HG03460 (cell line): Measurements from ENCODE around the gene ADCY9.
"Not testable (repeated sequence)": the region's sequence is repeated elsewhere in the genome, so short reads cannot be mapped to it uniquely, and the experiment has no call there.

Experiments used
- ATAC-seq: cut with Tn5 transposase; IDR thresholded peaks from one replicate; pipeline ENCODE4 v1.9.1; 2021; ENCODE audit not compliant: unreplicated experiment

The ADCY9 gene

DNA sequence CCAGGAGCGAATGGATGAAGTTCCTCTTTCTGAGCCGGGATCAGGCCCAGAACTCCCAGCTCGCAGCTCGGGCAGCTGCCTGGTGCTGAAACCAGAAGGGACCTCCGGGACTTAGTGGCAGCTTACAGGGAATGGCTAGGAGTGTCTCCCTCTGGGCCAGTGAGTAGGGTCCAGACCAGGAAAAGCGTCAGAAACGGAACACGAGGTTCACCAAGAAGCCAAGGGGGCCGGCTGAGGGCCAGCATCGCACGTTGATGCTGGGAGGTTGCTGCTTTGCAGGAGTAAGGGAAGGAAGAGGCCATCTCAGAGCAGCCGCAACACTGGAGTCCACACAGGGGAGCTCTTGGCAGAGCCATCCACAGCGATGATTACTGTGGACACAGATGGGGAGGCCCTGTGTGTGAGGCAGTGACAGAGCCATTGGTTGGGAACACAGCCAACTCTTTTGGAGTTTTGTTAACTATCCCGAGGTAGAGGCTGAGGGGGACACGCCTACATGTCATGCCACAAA lies 161.8 kb downstream of the ADCY9 start:
- ATAC-seq: no peak

DNA sequence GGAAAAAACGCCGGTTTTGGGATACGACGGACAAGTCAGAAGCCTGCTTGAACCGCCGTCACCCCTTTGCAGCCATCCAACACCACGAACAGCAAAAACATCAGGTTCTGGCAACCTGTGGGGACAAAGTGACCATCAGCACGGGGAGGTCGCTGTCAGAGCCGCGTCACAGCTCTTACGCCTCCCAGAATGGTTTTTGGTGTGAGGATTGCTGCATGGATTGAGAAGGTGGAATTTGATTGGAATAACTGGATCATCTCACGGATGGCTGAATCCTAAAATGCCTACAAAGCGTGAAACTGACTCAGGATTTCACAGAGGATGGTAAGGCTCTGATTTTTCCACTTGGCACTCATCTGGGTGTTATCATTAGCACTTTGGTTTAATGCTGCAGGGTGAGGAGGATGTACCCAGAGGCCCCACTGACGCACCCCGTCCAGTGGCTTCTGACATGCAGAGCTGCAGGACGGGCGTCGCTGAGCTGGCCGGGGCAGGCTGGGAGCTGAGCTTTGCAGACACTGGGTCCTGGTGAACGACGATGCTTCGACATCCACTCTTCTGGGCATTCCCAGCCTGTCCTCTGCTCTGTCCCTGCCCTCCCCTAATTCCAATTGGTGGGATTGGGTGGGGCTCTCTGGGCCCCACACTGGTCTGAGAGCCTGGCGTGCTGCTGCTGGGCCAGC lies 162.4 kb downstream of the ADCY9 start:
- no peak for ATAC-seq

DNA sequence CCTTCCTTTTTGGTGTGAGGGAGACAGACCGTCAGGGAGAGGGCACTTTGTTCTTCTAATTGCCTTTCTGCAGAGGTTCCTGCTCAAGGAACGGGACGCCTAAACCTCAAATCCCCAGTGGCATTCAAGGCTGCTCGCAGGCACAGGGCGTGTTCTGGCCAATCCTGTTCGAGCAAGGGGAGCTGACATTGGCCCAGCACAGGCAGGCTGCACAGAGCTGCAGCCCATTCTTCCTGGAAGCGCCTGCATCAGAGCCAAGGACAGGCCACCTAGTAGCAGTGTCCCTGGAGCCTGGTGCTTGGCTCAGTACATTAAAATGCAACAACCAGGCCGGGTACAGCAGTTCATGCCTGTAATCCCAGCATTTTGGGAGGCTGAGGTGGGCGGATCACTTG lies 163.5 kb downstream of the ADCY9 start:
- ATAC-seq: no peak

DNA sequence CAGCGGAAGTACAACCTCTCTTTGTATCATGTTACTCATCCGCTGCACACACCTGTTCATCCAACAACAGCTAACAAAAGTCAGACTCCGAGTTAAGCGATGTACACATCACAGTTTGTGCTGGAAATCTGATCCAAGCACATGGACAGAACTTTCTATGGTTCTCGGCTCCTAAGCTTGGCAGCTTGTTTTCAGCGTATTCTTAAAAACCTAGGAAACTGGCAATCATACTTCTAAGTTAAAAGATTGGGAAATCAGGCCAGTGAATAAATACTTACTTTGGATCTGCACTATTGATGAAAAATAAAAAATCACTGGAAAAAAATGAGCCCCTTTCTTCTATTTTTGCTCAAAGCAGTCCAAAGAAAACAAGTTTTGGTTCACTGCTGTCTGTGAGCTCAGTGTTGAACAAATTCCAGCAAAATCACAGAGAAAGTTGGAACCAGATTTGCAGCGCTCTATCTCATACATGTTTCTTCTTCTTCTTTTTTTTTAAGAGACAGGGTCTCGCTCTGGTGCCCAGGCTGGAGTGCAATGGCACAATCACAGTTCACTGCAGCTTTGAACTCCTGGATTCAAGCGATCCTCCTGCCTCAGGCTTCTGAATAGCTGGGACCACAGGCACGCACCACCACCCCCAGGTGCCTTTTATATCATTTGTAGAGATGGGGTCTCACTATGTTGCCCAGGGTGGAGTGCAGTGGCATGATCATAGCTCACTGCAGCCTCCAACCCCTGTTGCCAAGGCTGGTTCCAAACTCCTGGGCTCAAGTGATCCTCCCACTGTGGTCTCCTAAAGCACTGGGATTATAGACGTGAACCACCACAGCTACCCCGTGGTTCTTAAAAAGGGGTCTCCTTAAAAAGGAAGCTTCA lies 164.1 kb downstream of the ADCY9 start:
- no peak for ATAC-seq

DNA sequence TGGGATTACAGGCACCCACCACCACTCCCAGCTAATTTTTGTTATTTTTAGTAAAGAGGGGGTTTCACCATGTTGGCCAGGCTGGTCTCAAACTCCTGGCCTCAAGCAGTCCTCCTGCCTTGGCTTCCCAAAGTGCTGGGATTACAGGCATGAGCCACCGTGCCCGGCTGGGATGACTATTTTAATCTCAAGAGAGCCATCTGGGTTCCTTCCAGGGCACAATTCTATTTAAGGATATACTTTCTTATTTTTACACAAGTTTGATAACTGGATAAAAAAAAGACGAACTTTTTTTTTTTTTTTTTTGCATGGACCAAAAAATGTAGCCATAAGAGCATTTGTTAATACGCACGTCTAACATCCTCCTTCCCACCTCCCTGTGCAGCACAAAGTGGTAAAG lies 164.9 kb downstream of the ADCY9 start:
- ATAC-seq: not testable (repeated sequence)

DNA sequence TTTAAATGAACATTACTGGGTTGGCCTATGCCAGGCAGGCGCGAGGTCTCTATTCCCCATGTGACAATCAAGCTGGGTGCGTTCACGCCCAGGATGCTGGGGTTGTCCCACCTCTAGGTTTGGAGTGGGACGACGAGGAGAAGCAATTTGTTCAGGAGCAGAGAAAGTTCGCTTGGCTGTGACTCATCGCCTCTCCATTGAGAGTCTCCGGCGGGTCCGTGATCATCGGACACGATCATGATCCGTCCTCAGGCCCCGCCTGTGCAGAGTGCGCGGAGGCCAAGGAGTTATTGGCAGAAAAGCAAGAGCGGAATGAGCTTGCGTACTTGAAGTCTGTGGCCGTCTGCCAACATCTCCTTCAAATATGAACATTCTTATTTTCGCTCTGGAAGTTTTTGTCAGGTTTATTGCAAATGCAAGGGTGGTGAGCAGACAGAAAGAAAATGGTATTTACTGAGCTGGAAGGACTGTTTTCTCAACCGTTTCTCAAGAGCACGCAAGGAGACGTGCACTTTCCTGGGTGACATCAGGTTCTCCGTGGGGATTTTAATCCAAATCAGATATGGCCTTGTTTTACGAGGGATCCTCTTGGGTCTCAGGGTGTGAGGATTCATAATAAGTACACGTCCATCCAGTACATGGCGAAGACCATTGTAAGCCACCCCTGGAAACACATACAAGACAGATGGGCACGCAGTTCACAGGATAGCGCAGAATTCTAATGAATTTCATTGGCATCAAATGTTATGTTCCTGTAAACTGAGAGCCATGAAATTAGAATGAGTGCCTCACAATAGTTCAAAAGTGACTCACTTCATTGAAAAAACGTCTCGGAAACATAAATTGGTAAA lies 165.7 kb downstream of the ADCY9 start:
- ATAC-seq: no peak

DNA sequence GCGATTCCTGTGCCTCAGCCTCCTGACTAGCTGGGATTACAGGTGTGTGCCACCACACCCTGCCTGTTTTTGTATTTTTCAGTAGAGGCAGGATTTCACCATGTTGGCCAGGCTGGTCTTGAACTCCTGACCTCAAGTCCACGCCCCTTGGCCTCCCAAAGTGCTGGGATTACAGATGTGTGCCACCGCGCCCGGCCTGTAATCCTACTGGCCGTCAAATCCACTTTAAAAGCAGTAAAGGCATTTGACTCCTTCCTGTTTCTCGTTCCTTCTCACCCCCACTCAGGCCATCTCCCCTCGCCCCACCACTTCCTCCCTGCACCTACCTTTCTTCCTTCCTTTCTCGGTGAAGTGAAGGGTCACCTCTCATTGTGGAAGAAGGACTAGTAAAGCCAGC lies 166.3 kb downstream of the ADCY9 start:
- no peak for ATAC-seq

DNA sequence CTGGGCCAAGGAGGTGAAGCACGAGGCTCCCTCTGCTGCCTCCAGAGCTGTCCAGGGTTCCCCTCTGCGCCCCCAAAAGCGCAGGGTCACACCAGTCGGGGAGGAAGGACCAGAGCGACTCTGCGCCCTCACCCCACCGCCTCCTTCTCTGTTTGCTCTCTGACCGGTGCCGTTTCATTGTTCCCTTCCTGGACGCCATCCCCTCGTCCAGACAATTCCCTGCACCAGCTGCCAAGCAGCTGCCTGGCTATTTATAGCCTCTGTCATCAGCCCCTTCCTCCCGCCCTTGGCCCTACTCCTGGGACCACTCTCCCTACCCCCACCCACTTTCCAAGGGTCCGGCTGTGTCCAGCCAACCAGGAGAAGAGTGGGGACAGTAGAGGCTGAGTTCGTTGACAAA lies 167.0 kb downstream of the ADCY9 start:
- ATAC-seq: no peak

DNA sequence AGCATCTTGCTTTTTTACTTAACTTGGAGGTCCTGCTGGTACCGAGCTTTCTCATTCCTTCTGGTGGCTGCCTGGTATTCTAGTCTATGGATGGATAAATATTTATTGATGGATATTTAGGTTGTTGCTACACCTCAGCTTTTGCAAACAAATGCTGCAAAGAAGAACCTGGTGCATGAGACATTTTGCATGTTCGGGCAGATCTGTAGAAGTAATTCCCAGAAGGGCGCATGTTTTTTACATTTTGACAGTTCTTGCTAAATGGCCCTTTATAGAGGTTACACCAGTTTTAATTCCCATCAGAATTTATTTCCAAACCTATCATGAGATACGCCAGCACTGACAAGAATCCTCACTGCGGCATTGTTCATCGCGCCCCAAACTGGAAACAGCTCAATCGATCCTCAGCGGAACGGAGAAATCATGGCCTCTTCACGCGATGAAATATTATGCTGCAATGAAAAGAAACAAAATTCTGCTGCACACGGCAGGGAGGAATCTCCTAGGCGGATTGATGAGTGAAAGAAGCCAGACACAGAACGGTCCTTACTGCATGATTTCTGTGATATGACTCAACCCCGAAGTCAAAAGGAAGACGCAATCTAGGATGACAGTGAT lies 167.8 kb downstream of the ADCY9 start:
- no peak for ATAC-seq

DNA sequence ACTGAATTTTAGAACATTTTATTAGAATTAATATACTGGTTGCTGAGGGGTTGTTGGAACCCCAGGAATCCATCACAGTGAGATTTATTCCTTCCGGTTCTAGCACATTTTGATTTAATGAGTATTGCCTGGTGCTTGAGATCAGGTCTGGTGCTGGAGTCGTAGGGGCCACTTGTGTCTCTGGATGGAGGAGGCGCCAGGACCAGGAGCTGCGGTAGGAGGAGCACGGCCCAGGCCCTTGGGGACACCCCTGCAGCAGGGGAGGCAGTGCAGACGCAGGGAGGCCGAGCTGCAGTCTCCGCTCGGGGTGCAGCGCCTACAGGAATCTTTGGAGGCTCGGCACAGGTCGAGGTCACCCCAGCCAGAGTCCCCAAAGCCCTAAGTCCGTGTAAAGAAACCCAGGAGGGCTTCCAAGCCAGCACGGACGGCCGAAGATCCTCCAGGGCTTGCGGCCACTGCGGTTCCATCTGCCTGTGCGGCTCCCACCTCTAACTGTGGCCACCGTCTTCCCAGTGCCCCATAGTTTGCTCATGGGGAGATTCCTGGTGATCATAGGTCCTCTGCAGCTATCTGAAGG lies 169.6 kb downstream of the ADCY9 start:
- no peak for ATAC-seq

DNA sequence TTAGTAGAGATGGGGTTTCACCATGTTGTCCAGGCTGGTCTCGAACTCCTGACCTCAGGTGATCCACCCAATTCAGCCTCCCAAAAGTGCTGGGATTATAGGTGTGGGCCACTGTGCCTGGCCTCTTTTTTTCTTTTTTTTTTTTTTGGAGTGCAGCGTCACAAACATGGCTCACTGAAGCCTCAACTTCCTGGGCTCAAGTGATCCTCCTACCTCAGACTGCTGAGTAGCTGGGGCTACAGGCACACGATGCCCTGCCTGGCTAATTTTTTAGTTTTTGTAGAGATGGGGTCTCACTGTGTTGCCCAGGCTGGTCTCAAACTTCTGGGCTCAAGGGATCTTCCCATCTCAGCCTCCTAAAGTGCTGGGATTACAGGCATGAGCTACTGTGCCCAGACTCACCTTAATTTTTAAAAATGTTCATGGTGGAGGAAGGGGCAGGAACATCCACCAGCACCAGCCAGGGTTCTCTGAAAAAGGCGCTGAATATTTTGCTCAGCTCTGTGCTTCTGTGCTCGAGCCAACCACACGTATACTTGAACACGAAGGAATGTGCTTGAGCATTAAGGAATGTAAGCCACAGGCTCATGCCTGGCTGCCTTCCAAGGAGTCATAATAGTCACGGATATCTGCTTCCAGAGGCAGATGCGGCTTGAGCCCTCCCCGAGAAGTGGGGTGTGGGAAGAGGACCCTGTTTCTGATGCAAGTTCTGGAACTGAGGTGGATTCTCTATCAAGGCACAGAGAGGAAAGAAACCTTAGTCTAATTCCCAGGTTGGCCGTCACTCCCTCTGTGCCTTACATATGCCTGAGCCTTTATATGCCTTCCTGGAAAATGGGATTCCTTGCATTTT lies 170.3 kb downstream of the ADCY9 start:
- ATAC-seq: no peak

DNA sequence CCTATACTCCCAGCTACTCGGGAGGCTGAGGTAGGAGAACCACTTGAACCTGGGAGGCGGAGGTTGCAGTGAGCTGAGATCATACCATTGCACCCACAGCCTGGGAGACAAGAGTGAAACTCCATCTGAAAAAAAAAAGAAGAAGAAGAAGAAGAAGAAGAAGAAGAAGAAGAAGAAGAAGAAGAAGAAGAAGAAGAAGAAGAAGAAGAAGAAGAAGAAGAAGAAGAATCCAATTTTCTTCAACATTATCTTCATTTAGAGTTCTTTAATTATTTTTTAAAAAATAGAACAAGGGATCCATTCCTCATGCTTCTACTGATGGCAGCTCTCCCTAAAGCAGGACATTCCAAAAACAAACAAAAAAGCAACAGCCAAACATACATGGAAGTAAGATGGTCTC lies 171.8 kb downstream of the ADCY9 start:
- ATAC-seq: not testable (repeated sequence)

DNA sequence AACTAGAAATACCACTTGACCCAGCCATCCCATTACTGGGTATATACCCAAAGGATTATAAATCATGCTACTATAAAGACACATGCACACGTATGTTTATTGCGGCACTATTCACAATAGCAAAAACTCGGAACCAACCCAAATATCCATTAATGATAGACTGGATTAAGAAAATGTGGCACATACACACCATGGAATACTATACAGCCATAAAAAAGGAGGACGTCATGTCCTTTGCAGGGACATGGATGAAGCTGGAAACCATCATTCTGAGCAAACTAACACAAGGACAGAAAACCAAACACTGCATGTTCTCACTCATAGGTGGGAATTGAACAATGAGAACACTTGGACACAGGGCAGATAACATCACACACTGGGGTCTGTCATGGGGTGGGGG lies 174.1 kb downstream of the ADCY9 start:
- not testable (repeated sequence) for ATAC-seq

DNA sequence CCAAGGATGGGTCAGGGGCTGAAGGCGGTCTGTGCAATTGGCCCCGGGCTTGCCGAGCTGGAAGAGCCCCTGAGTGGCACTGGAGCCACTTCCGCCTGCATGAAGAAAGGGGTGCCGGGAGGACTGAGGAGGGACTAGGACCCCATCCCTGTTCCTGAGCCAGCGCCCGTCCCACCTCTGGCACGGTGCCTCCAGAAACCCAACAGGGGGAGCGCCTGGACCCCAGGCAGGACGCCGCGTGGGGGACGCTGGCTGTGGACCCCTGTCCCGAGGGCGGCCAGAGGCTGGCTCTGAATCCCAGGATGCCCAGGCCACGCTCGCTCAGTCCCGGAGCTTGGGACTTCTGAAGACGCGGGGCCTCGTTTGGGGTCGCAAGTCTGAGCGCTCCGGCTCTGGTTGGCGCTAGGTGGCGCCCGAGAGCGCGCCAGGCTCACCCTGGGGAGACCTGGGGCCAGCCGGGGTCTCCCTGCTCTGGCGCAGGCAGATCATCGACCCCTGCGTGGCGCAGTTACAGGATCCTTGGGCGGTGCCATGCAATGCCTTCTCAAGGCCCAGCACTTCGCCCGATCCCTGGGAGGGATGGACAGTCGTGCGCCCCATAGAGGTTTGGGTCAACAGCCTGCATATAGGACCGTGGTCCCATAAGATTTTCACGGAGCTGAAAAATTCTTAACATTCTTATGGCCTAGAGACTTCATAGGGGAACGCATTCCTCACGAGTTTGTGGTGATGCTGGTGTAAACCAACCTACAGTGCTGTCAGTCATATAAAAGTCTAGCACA lies 177.2 kb downstream of the ADCY9 start:
- no peak for ATAC-seq

DNA sequence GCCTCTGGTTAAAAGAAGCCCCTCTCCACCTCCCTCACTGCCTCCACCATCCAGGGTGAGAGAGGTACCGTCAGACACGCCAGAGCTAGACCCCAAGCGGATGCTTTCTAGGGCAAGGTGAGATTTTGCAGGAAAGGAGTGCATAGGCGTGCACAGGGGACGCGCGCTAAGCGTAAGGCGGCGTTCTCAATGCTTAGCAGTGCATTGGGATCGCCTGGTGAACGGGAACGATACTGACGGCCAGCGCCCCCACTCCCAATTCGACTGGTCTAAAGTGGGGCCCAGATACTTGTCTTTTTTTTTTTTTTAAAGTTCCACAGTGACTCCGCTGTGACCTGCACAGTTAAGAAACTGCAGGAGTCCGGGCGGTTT lies 177.8 kb downstream of the ADCY9 start:
- no peak for ATAC-seq

DNA sequence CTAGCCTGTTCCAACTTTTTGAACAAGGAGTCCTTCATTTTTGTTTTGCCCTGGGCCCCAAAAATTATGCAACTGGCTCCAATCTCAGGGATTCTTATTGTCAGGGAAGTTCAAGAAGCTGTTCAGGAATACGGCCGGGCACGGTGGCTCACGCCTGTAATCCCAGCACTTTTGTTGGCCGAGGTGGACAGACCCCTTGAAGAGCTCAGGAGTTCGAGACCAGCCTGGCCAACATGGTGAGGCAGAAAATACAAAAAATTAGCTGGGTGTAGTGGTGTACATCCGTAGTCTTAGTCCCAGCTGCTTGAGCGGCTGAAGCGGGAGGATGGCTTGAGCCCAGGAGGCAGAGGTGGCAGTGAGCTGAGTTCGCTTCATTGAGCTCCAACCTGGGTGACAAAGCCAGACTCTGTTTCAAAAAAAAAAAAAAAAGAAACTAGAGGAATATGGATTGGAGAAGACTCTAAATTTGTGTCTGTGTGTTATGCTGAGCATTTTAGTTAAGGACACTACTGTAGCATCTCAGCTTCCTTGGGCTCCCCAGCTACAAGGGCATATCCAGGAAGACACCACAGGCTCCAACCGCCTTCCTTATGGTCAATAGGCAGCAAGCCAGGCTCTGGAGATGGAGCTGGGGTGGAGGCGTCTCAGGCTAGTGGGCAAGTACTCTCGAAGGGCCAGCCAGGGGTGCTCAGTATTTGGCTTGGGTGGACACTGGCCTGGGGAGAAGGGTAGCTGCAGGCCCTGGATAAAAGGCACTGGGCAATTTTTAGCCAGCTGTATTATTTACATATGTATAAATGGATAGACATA lies 179.0 kb downstream of the ADCY9 start:
- ATAC-seq: no peak

DNA sequence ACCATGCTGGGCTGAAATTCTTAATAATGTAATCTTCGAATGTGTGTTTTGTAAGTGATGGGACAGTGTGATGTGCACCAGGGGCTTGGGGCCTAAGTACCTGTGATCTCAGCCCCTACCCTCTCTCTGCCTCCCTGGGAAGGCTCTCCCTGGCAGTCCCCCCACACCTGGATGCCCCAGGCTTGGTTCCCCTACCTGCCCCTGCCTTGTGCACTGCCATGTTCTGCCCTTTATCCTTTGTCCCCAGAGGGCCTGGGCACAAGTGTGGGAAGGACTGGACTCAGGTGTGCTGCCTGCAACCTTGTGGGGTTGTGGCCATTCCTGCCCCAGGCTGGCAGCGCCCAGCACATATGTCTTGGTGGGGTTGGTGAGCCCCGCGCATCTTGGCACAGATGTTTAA lies 180.3 kb downstream of the ADCY9 start:
- ATAC-seq: no peak
